NK-92 (cell line): Measurements from ENCODE around the gene NDUFB4.

ENCODE experiments used
- DNase-seq: peaks from one replicate; lab custom pipeline; 2025; ENCODE audit not compliant: unreplicated experiment; lab: John Stamatoyannopoulos, UW

Gene NDUFB4

GRCh38 chr3:120596116-120596852, at the start of gene NDUFB4:
Gene NDUFB4 (plus strand): TSS chr3:120596336. CDS start chr3:120596360, 24 bp downstream.
- DNase-seq, result peak; percentile 84

GRCh38 chr3:120550546-120550945, 45.6 kb upstream of the NDUFB4 start:
- no peak for DNase-seq

GRCh38 chr3:120552184-120553172, 43.7 kb upstream of the NDUFB4 start:
- DNase-seq, result no peak

- DNase-seq, result no peak
Observed at GRCh38 chr3:120554812-120555606, 41.1 kb upstream of the NDUFB4 start.

- no peak for DNase-seq
Observed at GRCh38 chr3:120555657-120556509, 40.3 kb upstream of the NDUFB4 start.

- DNase-seq, result no peak
Observed at GRCh38 chr3:120557115-120557514, 39.0 kb upstream of the NDUFB4 start.

- DNase-seq, result peak; percentile 40
Observed at GRCh38 chr3:120558771-120559241, 37.3 kb upstream of the NDUFB4 start.

- no peak for DNase-seq
Observed at GRCh38 chr3:120559242-120560061, 36.7 kb upstream of the NDUFB4 start.

- DNase-seq, result no peak
Observed at GRCh38 chr3:120560304-120561250, 35.6 kb upstream of the NDUFB4 start.

- no peak for DNase-seq
Observed at GRCh38 chr3:120561251-120562045, 34.7 kb upstream of the NDUFB4 start.

- no peak for DNase-seq
Observed at GRCh38 chr3:120563356-120564022, 32.6 kb upstream of the NDUFB4 start.

- DNase-seq, result no peak
Observed at GRCh38 chr3:120566243-120566975, 29.7 kb upstream of the NDUFB4 start.

- no peak for DNase-seq
Observed at GRCh38 chr3:120567370-120568201, 28.6 kb upstream of the NDUFB4 start.

- DNase-seq, result no peak
Observed at GRCh38 chr3:120568202-120568531, 28.0 kb upstream of the NDUFB4 start.

- DNase-seq, result no peak
Observed at GRCh38 chr3:120568598-120568997, 27.5 kb upstream of the NDUFB4 start.
